CD14-positive monocyte (primary cell): ENCODE results near the gene GMDS. TPM values are rescaled to one million over a fixed set of nuclear protein-coding genes. Genes with fewer than 3 reads are reported as not detected.

Experiments
- DNase-seq, 3 donors: peaks; one replicate each; pipeline ENCODE4 v3.0.0-alpha.2; 2011 to 2022
- H2AFZ ChIP-seq: 2 replicates; pipeline ENCODE4 v1.6.0; 2012; ENCODE audit warnings: mild to moderate bottlenecking, low read depth, low read length, inconsistent platforms; ENCODE audit not compliant: insufficient read depth, poor library complexity, severe bottlenecking
- H3K27ac ChIP-seq, 2 donors: 1 replicate in 1 of 2; 2 replicates in 1 of 2; pipeline ENCODE4 v1.5.1; 2012 to 2013; ENCODE audit warnings: low read length in 2 of 2, control low read depth in 1 of 2, inconsistent platforms in 1 of 2, low read depth in 1 of 2, mild to moderate bottlenecking in 1 of 2
- H3K27me3 ChIP-seq, 2 donors: one replicate each; pipeline versions ENCODE4 v1.6.0 to v1.6.1; 2011 to 2013; ENCODE audit warnings: low read length in 2 of 2; ENCODE audit not compliant: control insufficient read depth in 2 of 2, insufficient read depth in 2 of 2
- H3K36me3 ChIP-seq, 2 donors: replicated peaks in 1 of 2; 1 replicate in 1 of 2; 2 replicates in 1 of 2; pipeline versions ENCODE4 v1.5.1 to v1.6.1; 2012 to 2013; ENCODE audit warnings: low read length in 2 of 2, control low read depth in 1 of 2, inconsistent platforms in 1 of 2, mild to moderate bottlenecking in 1 of 2; ENCODE audit not compliant: insufficient read depth in 2 of 2, control insufficient read depth in 1 of 2
- H3K4me1 ChIP-seq, 2 donors: 1 replicate in 1 of 2; 2 replicates in 1 of 2; pipeline versions ENCODE4 v1.5.1 to v1.6.1; 2012 to 2013; ENCODE audit warnings: low read length in 2 of 2, control low read depth in 1 of 2, inconsistent platforms in 1 of 2, mild to moderate bottlenecking in 1 of 2, moderate library complexity in 1 of 2; ENCODE audit not compliant: insufficient read depth in 2 of 2, control insufficient read depth in 1 of 2
- H3K4me2 ChIP-seq: replicated peaks from 2 replicates; pipeline ENCODE3; 2012; ENCODE audit warnings: low read length, moderate library complexity, mild to moderate bottlenecking; ENCODE audit not compliant: poor library complexity, severe bottlenecking; ENCODE audit errors: extremely low read depth
- H3K4me3 ChIP-seq, 3 experiments: fragments of 200-600 bp in 1 of 3; sonication (generic) in 1 of 3; replicated peaks in 1 of 3; 1 replicate in 2 of 3; 2 replicates in 1 of 3; pipeline ENCODE4 v1.5.1; 2011 to 2013; ENCODE audit warnings: low read length in 3 of 3, mild to moderate bottlenecking in 3 of 3, control low read depth in 2 of 3, low read depth in 2 of 3, inconsistent platforms in 1 of 3, moderate library complexity in 1 of 3
- H3K79me2 ChIP-seq: 2 replicates; pipeline ENCODE4 v1.6.0; 2012; ENCODE audit warnings: mild to moderate bottlenecking, control low read depth, inconsistent platforms, low read length, moderate library complexity; ENCODE audit not compliant: insufficient read depth
- H3K9ac ChIP-seq: 2 replicates; pipeline ENCODE4 v1.6.0; 2017; ENCODE audit warnings: low read length, mild to moderate bottlenecking; ENCODE audit not compliant: insufficient read depth, poor library complexity, severe bottlenecking
- H3K9me3 ChIP-seq, 2 donors: replicated peaks in 1 of 2; 1 replicate in 1 of 2; 2 replicates in 1 of 2; pipeline versions ENCODE4 v1.5.1 to v1.6.1; 2012 to 2013; ENCODE audit warnings: low read length in 2 of 2, control low read depth in 1 of 2; ENCODE audit not compliant: control insufficient read depth in 1 of 2, insufficient read depth in 1 of 2
- H4K20me1 ChIP-seq: 2 replicates; pipeline ENCODE4 v1.6.0; 2012; ENCODE audit warnings: mild to moderate bottlenecking, low read length, control low read depth, moderate library complexity; ENCODE audit not compliant: insufficient read depth
- H3K27ac Mint-ChIP-seq, 7 donors: one replicate each; pipeline ENCODE4 v1.8.0; 2020; ENCODE audit warnings: mild to moderate bottlenecking in 7 of 7, mixed read lengths in 7 of 7, moderate library complexity in 6 of 7, inconsistent platforms in 2 of 7
- H3K27me3 Mint-ChIP-seq, 3 donors: one replicate each; pipeline ENCODE4 v1.8.0; 2021 to 2022; ENCODE audit warnings: low read depth in 3 of 3, mild to moderate bottlenecking in 3 of 3, mixed read lengths in 3 of 3, moderate library complexity in 3 of 3, inconsistent platforms in 1 of 3
- H3K36me3 Mint-ChIP-seq, 2 donors: one replicate each; pipeline ENCODE4 v1.8.0; 2020; ENCODE audit warnings: mixed read lengths in 2 of 2, inconsistent platforms in 1 of 2, mild to moderate bottlenecking in 1 of 2
- H3K4me1 Mint-ChIP-seq: one replicate; pipeline ENCODE4 v1.8.0; 2020; ENCODE audit warnings: mild to moderate bottlenecking, mixed read lengths
- H3K4me3 Mint-ChIP-seq, 2 donors: one replicate each; pipeline ENCODE4 v1.8.0; 2020; ENCODE audit warnings: mild to moderate bottlenecking in 2 of 2, mixed read lengths in 2 of 2, moderate library complexity in 1 of 2
- H3K9me3 Mint-ChIP-seq, 7 donors: one replicate each; pipeline ENCODE4 v1.8.0; 2020 to 2022; ENCODE audit warnings: mixed read lengths in 7 of 7, mild to moderate bottlenecking in 6 of 7, moderate library complexity in 6 of 7, inconsistent platforms in 2 of 7
- CTCF ChIP-seq: fragments of 200-600 bp; IDR thresholded peaks from one replicate; pipeline ENCODE4 v1.8.0; 2022; ENCODE audit warnings: antibody characterized with exemption, mild to moderate bottlenecking
- WGBS: methylation state at CpG from one replicate; pipeline ENCODE4 v1.1.5; 2013; ENCODE audit warnings: missing lambda C conversion rate; ENCODE audit not compliant: insufficient coverage; 5-methylcytosine and 5-hydroxymethylcytosine counted together
- intact Hi-C, 2 donors: fragments of 100-400 bp; cut with micrococcal nuclease; formaldehyde crosslinking; loops; one replicate each; pipeline versions ENCODE4 v1.15.0 to v1.15.1; 2023
- polyA plus RNA-seq, 3 donors: library from polyadenylated mRNA; depleted of rRNA in 1 of 3; unstranded in 2 of 3; stranded (reverse) in 1 of 3; fragments of 300-500 nt in 2 of 3; fragments of >200 nt in 1 of 3; fragmentation: Illumina TruSeq in 2 of 3; gene quantifications; 1 replicate in 2 of 3; 2 replicates in 1 of 3; pipeline ENCODE4 v1.2.3, GENCODE V29; 2012 to 2021

GMDS gene
- polyA plus RNA-seq, 3 donors: 10.5 to 19.9 (median 17.6) TPM

GRCh38 chr6:2225422-2226392 is 19.7 kb downstream of the GMDS start:
- Mint-ChIP-seq H3K27ac (no peak overlapping the region), H3K9me3 (peaks cover 0 to 2% (median 0%) of the 10 kb centered on the region in 7 donors), H3K4me3 (no peak overlapping the region), H3K4me1 (peaks cover 20% of the 10 kb centered on the region), H3K27me3 (peaks cover 0 to 2% (median 0%) of the 10 kb centered on the region in 3 donors), H3K36me3 (no peaks in the 10 kb centered on the region)
- 73% methylated on average over 2 of the region's 6 CpGs for WGBS
- Histone ChIP-seq H3K9ac (no peak overlapping the region), H3K4me1 (peaks cover 5 to 14% of the 10 kb centered on the region in 2 donors), H3K9me3 (no peaks in the 10 kb centered on the region), H3K4me2 (no peak overlapping the region), H3K36me3 (no peaks in the 10 kb centered on the region), H3K79me2 (no peaks in the 10 kb centered on the region), H2AFZ (no peak overlapping the region), H3K27me3 (no peaks in the 10 kb centered on the region), H3K27ac (no peak overlapping the region), H4K20me1 (no peaks in the 10 kb centered on the region), H3K4me3 (no peak overlapping the region)
- TF ChIP-seq CTCF: no peak
- DNase-seq: no peak
- intact Hi-C loops: no loop called here

GRCh38 chr6:2224847-2225382 is 20.5 kb downstream of the GMDS start:
- no peak overlapping the region for H3K27ac ChIP-seq
- peaks cover 0 to 2% (median 0%) of the 10 kb centered on the region in 7 donors for H3K9me3 Mint-ChIP-seq
- H2AFZ ChIP-seq: no peak overlapping the region
- no peaks in the 10 kb centered on the region for H3K27me3 ChIP-seq
- H3K9me3 ChIP-seq: no peaks in the 10 kb centered on the region
- H3K4me3 Mint-ChIP-seq: no peak overlapping the region
- H3K27ac Mint-ChIP-seq: no peak overlapping the region
- no peak overlapping the region for H3K4me3 ChIP-seq
- H3K4me2 ChIP-seq: no peak overlapping the region
- intact Hi-C loops: no loop called here
- H3K36me3 Mint-ChIP-seq: no peaks in the 10 kb centered on the region
- no peak for TF ChIP-seq CTCF
- no peaks in the 10 kb centered on the region for H3K79me2 ChIP-seq
- H3K9ac ChIP-seq: no peak overlapping the region
- whole genome bisulfite sequencing: 100% methylated on average over 6 of the region's 11 CpGs
- H3K4me1 Mint-ChIP-seq: peaks cover 20% of the 10 kb centered on the region
- H3K36me3 ChIP-seq: no peaks in the 10 kb centered on the region
- peaks cover 5 to 14% of the 10 kb centered on the region in 2 donors for H3K4me1 ChIP-seq
- no peak for DNase-seq
- peaks cover 0 to 2% (median 0%) of the 10 kb centered on the region in 3 donors for H3K27me3 Mint-ChIP-seq
- no peaks in the 10 kb centered on the region for H4K20me1 ChIP-seq
